GM19351 (cell line): ENCODE results near the gene ZNF25.
"Not testable (repeated sequence)": the region's sequence is repeated elsewhere in the genome, so short reads cannot be mapped to it uniquely, and the experiment has no call there.

ENCODE experiments used
- ATAC-seq: cut with Tn5 transposase; IDR thresholded peaks from one replicate; pipeline ENCODE4 v1.9.1; 2021; ENCODE audit warnings: mild to moderate bottlenecking, moderate library complexity; ENCODE audit not compliant: unreplicated experiment

ZNF25 gene

DNA sequence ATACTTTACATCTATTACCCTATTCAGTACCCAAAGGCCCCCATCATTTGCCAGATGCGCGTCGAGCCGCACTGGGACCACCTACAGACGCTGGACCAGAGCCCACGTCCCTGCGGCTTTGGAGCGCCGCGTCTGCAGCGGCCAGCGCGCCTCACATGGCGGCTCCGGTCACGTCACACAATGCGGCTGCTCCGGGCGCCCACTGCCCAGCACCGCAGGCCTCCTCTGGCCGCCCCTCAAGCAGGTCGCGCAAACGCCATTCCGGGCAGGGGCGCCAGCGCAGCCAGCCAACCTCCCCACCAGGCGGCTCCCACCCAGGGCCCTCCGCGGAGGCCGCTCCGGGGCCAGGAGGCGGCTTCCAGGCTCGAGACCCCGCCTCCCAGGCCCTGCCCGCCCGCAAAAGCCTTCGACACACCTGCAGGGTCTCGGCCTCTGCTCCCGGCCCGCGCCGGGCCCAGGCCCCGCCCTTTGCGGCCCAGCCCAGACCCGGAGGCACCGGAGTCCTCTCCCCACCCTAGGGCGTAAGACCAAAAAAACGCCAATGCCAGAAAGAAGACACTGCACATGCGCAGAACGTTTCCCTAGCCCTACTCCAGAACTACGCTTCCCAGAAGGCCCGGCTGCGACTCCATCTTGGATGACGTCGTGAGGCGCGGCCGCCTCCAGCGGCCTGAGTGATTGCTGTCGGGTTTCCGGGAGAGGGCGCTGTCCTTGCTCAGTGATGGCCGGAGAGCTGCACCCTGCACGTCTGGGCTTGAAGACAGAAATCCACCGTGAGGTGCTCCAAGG, at the start of gene ZNF25:
Gene ZNF25, minus strand, starts transcription at position 557 of the 789 bp plus-strand sequence. CDS start 4,925 bp downstream, outside the sequence.
- peak; percentile 91 for ATAC-seq

DNA sequence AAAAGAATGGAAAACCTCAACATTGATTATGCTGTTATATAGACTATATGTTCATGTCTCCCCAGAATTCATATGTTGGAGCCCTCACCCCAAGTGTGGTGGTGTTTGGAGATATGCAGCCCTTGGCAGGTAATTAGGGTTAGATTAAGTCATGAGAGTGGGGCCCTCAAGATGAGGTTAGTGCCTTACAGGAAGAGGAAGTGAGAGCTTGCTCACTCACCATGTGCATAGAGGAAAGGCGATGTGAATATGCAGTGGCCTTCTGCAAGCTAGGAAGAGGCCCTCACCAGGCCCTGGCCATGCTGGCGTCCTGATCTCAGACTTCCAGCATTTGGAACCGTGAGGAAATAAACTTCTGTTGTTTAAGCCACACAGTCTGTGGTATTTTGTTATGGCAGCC, 48.8 kb upstream of the ZNF25 start:
- peak; percentile 94 for ATAC-seq

DNA sequence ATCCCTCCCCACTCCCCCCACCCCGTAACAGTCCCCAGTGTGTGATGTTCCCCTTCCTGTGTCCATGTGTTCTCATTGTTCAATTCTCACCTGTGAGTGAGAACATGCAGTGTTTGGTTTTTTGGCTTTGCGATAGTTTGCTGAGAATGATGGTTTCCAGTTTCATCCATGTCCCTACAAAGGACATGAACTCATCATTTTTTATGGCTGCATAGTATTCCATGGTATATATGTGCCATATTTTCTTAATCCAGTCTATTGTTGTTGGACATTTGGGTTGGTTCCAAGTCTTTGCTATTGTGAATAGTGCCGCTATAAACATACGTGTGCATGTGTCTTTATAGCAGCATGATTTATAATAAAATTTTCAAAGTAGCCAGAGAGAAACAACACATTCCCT, 42.7 kb upstream of the ZNF25 start:
- not testable (repeated sequence) for ATAC-seq

DNA sequence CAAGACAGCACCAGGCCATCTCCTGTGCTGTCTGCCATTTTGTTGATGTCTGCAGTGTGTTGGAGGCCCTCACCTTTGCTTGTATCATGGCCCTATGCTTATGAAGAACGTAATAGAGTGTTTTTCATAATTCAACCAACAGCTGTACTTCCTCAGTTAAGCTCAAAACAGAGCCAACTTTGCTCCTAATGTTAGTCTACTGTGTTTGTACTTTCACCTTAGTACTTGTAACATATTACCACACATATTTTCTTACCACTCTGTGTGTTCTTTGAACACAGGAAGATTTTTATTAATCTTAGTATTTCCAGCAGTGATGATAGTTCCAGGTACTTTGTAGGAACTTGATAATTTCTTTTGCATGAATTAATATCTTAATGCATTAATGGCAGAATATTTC, 39.9 kb upstream of the ZNF25 start:
- ATAC-seq = no peak

DNA sequence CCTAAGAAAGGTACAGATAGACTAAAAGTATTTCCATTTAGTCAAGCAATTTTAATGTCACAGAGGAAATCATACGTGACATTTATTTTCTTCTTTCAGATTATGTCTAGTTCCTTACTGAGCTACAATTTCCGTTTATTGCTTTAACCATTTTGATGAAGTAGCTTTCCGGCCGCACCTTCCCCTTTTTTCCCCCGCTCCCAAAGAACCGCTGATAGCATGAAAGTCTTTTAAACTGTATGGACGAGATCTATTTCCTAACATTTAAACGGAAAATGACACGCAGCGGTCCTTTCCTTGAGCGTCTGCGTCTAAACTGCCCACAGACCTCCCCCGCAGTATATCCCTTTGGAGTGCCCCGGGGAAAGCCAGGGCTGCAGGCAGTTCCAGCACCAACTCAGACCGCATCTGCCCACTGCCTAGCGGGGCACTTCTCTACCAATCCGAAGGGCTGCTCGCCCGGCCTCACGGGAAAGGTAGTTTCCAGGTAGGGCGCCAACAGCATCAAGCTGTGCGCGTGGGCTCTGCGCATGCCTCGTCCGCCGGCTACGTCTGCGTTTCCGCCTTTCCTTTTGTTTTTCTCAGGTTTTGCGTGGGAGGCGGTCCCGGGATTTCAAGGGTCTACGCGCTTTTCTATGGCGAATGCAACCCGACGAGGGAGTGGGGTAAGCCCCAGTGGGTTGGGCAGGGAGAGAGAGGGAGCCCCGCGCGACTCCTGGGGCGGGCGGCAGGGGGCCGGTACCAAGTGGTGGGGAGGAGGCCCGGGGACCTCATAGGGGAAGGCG, 33.9 kb upstream of the ZNF25 start, which contains the start of gene ZNF33A:
Gene ZNF33A, plus strand, starts transcription at position 557 of the 785 bp plus-strand sequence. CDS start 1,667 bp downstream, outside the sequence.
- peak; percentile 79 for ATAC-seq

DNA sequence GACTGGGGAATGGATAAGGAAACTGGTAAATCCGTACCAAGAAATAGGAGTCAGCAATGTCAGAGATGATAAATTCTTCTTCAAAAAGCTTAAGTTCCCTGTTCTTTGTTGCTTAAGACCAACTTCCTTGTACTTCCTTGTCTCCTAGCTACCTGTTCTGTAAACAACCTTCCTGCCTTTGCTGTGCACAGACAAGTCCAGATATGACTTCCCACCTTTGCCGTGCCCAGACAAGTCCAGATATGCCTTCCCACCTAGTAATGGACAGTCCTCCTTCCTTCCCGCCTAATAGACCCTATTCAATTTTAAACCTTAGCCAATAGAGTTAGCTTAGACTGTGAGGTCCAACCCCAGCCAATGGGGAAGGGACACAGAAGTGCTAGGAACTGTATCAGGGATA, 31.5 kb upstream of the ZNF25 start:
- ATAC-seq = no peak

DNA sequence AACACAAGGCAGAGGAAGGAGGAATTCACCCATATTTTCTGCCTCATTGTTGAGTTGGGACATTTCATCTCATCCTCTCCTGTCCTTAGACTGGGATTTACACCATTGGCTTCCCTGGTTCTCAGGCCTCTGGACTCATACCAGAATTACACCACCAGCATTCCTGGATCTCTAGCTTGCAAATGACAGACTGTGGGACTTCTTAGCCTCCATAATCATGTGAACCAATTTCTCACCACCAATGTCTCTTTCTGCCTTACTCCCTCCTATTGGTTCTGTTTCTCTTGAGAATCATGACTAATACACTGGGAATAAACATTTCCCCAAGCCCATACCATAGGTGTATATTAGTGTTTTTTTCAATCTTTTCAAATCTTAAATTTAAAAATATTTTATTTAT, 31.1 kb upstream of the ZNF25 start:
- ATAC-seq = no peak

DNA sequence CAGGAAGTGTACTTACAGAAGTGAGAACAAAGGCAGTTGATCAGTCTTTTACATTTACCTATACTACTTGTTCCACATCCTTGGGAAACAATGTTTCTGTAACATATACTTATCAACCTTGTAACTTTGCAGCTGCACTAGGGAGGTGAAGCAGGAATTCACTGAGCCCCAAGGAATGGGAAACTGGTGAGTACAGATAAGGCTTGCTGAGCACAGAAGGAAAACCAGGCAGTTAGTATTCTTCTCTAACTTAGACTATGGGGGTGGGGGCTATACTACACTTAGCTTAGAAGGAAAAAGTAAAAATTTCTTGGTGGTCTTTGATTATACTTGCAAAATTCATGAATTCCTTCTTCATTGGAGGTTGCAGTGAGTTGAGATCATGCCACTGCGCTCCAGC, 27.1 kb upstream of the ZNF25 start:
- ATAC-seq = no peak

DNA sequence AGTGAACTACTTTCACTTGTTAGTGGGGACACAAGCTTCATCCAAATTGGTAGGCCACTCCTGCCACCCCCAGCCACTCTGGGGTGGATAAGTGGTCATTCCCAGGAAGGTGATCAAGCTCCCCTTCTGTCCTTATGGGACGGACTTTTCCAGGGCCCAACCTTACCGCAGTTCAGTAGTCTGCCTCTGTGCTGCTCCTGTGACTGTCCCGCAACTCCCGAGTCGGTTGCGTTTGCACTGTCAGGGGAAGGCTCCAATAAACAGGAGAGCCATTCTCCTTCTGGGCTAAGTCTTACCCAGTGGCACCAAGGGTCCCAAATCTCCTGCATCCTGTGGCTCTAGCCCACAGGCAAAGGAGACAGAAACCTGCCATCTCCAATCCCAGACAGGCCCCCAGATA, 26.6 kb upstream of the ZNF25 start:
- no peak for ATAC-seq

DNA sequence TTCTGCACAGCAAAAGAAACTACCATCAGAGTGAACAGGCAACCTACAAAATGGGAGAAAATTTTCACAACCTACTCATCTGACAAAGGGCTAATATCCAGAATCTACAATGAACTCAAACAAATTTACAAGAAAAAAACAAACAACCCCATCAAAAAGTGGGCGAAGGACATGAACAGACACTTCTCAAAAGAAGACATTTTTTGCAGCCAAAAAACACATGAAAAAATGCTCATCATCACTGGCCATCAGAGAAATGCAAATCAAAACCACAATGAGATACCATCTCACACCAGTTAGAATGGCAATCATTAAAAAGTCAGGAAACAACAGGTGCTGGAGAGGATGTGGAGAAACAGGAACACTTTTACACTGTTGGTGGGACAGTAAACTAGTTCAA, 24.0 kb upstream of the ZNF25 start:
- ATAC-seq = not testable (repeated sequence)

DNA sequence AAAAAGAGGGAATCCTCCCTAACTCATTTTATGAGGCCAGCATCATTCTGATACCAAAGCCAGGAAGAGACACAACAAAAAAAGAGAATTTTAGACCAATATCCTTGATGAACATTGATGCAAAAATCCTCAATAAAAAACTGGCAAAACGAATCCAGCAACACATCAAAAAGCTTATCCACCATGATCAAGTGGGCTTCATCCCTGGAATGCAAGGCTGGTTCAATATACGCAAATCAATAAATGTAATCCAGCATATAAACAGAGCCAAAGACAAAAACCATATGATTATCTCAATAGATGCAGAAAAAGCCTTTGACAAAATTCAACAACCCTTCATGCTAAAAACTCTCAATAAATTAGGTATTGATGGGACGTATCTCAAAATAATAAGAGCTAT, 22.5 kb upstream of the ZNF25 start:
- ATAC-seq = not testable (repeated sequence)

DNA sequence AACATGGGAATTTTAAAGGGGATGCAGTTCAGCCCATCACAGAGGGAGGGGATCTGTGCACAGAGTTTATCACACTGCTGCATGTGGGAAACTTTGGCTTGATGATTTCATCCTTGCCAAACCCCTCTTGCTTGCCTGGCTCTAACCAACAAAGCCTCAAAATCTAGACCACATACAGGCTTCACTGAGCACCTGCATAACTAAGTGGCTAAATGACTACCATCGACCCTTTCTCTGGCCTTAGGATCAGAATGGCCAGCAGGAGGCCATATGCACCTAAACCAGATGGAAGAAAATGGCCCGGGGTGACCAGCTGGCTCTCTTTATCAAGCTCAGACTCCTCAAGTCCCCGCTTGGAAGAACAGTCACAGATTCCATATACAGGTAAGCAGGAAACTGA, 15.6 kb upstream of the ZNF25 start:
- no peak for ATAC-seq

DNA sequence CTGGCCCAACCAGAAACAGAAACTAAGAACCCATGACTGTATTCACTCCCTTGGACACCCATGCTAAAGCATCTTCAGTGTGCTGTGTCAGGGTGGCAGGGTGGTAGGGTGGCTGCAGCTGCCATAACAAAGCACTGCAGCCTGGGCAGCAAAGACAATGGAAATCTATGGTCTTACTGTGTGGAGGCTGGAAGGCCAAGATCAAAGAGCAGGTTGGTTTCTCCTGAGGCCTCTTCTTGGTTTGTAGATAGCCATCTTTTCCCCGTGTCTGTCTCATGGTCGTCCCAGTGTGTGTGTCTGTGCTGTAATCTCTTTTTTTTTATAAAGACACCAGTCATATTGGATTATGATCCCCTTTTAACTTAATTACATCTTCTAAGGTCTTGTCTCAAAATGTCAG, 15.2 kb upstream of the ZNF25 start:
- no peak for ATAC-seq

DNA sequence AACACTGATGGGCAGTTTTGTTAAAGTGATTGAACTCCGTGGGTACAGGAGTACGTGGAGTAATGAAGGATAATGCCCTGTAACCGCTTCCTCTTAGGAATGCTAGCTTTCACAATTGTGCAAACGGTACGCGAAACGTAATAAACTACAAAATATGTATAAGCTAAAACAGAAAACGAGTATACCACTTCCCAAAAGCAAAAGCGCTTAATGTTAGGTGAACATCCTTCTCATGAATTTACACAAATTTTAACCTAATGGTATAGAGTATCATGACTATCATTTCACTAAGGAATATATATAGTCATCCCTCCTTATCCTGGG, 395 bp upstream of the ZNF25 start:
- ATAC-seq = no peak

DNA sequence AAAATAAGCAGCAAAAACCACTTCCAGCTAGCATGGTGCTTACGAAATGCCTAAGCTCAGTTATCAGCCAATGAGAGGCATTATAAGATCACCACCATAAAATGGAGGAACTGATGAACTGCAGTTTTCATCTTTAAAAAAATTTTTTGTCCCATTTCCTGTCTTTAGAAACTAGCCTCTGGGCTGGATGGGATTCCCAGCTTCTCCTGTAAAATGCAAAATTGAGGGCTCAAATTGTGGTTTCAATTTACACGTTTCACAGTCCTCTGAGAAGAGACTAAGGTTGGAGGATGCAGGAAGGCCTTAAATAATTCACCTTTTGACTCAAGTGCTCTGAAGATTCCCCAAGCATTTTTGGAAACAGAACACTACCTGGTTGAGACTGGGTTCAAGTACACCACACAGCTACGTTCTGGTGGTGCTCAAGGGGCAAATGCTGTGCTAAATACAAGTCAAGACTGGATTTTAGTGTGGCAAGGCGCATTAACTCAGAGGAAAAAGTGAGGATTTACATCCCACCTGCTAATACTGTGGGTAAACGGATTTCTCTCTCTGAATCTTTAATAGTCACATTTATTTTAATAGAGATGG, 951 bp downstream of the ZNF25 start:
- ATAC-seq = no peak

DNA sequence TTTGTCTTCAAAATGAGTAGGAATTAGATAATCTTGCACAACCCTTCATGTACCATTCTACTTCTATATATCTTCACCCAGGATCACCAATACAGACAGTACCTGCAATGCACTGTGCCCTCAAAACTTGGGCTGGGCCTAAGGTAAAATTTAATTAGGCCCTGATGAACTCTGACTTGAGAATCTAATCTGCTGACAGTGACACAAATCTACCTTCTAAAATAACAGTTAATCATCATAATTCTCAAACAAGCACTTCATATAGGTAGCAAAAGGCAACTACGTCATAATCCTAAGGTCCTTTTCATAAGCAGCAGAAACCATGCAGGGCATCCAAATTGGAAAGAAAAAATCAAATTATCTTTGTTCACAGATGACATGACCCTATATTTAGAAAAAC, 4.1 kb downstream of the ZNF25 start:
- ATAC-seq = no peak

DNA sequence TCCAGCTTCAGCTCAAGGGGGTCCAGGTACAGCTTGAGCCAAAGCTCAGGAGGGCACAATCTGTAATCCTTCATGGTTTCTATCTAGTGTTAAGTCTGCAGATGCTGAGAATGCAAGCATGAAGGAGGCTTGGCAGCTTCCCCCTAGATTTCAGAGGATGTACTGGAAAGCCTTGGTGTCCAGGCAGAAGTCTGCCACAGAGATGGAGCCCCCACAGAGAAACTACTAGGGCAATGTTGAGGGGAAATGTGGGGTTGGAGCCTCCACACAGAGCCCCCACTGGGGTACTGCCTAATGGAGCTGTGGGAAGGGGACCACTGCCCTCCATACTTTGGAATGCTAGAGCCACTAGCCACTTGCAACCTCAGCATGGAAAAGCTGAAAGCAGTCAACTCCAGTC, 11.4 kb downstream of the ZNF25 start:
- no peak for ATAC-seq

DNA sequence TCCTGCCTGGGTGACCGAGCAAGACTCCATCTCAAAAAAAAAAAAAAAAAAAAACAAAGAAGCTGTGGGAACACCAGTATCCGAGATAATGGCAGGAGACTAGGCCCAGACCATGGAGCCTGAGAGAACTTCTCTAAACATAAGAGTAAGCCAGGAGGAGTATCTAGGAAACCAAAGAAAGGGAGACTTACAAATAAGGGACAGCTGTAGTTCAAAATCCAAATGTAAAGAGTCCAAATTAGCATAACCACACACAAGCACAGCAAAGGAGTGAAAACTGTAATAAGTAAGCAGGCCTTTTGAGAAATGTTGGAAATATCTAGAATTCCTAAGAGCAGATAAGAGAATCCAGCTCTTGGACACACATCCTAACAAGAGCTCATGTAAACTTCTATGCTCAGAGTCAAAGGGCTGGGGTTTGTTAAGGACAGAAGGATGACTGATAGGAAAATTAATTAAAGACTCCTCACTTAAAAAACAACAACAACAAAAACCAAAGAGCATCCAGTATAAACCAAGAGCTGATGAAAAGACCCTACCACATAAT, 15.8 kb downstream of the ZNF25 start:
- ATAC-seq = no peak

DNA sequence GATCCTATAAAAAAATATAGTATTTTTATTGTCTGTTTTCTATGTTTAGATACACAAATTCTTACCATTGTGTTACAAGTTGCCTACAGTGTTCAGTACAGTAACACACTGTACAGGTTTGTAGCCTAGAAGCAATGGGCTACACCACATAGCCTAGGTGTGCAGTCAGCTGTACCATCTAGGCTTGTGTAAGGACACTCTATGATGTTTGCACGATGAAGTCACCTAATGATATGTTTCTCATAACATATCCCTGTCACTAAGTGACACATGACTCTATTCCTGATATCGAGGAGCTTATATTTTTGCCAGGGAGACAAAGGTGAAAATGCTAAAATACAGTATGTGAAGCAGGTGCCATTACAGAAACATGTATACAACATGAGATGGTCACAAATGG, 18.6 kb downstream of the ZNF25 start:
- ATAC-seq = no peak

DNA sequence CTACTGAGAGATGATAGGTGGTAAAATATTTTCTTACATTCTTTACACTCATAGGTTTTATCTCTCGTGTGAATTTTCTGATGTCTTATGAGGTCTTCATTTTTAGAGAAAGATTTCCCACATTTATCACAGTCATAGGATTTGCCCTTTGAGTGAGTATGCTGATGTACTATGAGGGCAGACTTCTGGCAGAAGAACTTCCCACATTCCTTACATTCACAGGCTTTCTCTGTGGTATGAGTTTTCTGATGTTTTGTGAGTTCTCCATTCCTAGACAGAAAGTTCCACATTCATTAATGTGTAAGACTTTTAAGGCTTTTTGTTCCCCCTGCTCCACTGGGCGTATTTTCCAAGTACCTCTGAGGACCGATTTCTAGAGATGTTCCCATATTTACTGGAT, 23.5 kb downstream of the ZNF25 start:
- ATAC-seq = no peak

DNA sequence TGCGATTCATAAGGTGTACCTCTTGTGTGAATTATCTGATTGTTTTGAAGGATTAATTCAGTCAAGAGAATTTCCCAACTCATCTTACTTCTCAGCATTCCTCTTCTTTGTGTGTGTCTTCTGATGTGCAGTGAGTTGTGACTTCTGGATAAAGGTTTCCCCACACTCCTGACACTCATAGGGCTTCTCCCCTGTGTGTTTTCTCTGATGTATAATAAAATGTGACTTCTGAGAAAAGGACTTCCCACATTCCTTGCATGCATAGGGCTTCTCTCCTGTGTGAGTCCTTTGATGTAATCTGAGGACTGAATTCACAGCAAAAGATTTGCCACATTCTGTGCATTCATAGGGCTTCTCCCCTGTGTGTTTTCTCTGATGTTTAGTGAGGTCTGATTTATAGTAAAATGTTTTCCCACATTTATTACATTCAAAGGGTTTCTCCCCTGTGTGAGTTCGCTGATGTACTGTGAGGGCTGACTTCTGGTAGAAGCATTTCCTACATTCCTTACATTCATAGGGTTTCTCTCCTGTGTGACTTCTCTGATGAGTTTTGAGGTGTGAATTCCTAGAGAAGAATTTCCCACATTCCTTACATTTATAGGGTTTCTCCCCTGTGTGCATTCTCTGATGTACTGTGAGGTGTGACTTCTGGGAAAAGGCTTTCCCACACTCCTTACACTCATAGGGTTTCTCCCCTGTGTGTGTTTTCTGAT, 24.2 kb downstream of the ZNF25 start:
- no peak for ATAC-seq
